ENCODE data around the gene CEP112. TPM values are rescaled to one million over a fixed set of nuclear protein-coding genes. Genes with fewer than 3 reads are reported as not detected.

Gene CEP112
- total and polyA plus RNA-seq, 2 of the 8 experiments (the other 6 are each of a cell fraction or from before 2014, with no cell fraction given), result 0.62 to 3.1 TPM

DNA sequence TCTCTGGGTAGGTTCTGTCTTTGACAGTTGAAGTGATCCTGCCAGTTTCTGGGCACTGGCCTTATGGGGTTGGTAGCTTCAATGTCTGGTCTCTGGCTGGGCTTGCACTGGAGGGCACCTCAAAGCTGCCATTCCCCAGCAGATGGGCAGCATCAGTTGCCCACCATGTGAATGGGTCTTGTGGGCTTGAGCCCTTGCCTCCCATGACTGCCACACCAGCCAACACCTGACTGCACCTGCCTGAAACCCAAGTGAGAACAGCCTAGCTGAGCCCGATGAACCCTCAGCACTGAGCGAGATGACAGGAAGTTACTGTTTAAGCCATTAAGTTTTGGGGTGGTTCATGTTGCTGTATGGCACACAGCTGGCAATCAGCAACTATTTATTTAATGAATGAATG lies 561.4 kb downstream of the CEP112 start:
- Histone ChIP-seq H3K4ac (replicated peaks; ENCODE audit: insufficient read length, low read depth, low read length) (no peak overlapping the region), H3K4me1 (replicated peaks in 1 of 4; ENCODE audit: control insufficient read depth in 3 of 4, insufficient read depth in 4 of 4, low read length in 3 of 4) (peaks cover 0 to 7% (median 2%) of the 10 kb centered on the region in 4 experiments; a peak in 3 of 7 replicates), H3K23me2 (ENCODE audit: low read depth, low read length) (no peaks in the 10 kb centered on the region), H4K5ac (ENCODE audit: insufficient read length, low read depth, low read length) (no peak overlapping the region), H3K4me3 (ENCODE audit: extremely low read depth in 1 of 4, insufficient read depth in 2 of 4, low read depth in 3 of 4, low read length in 4 of 4) (no peak overlapping the region), H2BK5ac (ENCODE audit: low read depth, low read length) (peak overlapping the region; percentile 30; the same call in 1 of the 2 replicates), H3K79me1 (ENCODE audit: low read depth, low read length) (no peaks in the 10 kb centered on the region), H2AFZ (ENCODE audit: low read length) (no peak overlapping the region), H3K4me2 (ENCODE audit: insufficient read depth in 1 of 2, low read depth in 2 of 2, low read length in 2 of 2) (no peak overlapping the region), H3K9me3 (ENCODE audit: insufficient read depth in 2 of 2, low read depth in 1 of 2, low read length in 1 of 2) (no peaks in the 10 kb centered on the region), H3K18ac (ENCODE audit: extremely low read depth, low read length) (no peak overlapping the region), H2BK120ac (replicated peaks; ENCODE audit: low read depth, low read length) (no peak overlapping the region), H3K23ac (ENCODE audit: insufficient read length) (no peak overlapping the region), H2AK5ac (ENCODE audit: low read depth, low read length) (peak overlapping the region; percentile 91; the same call in 1 of the 2 replicates), H4K91ac (replicated peaks; ENCODE audit: insufficient read length, low read length) (peak overlapping the region; percentile 3), H2BK15ac (ENCODE audit: low read length) (0 out of 2 replicates have a peak overlapping the region, but pooled peaks have one; percentile 75), H2BK12ac (ENCODE audit: low read depth, low read length) (0 out of 2 replicates have a peak overlapping the region, but pooled peaks have one; percentile 50), H3K9ac (replicated peaks in 1 of 4; ENCODE audit: extremely low read depth in 1 of 4, low read depth in 3 of 4, low read length in 3 of 4) (no peak overlapping the region), H3K14ac (ENCODE audit: insufficient read length) (no peak overlapping the region), H3K56ac (replicated peaks; ENCODE audit: insufficient read length, low read depth, low read length) (no peak overlapping the region), H3K27ac (ENCODE audit: low read depth, low read length) (no peak overlapping the region), H3K79me2 (ENCODE audit: control insufficient read depth in 1 of 2, insufficient read depth in 2 of 2, low read length in 2 of 2) (no peaks in the 10 kb centered on the region), H2BK20ac (ENCODE audit: low read length) (peak overlapping the region; percentile 99), H3K27me3 (replicated peaks in 1 of 4; ENCODE audit: control insufficient read depth in 3 of 4, extremely low read depth in 1 of 4, insufficient read depth in 3 of 4, low read length in 3 of 4) (no peaks in the 10 kb centered on the region), H3K36me3 (ENCODE audit: control insufficient read depth in 2 of 4, insufficient read depth in 4 of 4, low read length in 3 of 4) (no peaks in the 10 kb centered on the region), H4K20me1 (replicated peaks in 1 of 2; ENCODE audit: control insufficient read depth in 1 of 2, insufficient read depth in 2 of 2, low read length in 2 of 2) (no peaks in the 10 kb centered on the region), H4K8ac (ENCODE audit: extremely low read depth, insufficient read depth, low read length) (no peak overlapping the region)
- 100% methylated on average over 2 of the region's 2 CpGs; no CpG with 5 or more reads in 1 of the 2 experiments for WGBS, 2 experiments (ENCODE audit: extremely low coverage in 1 of 2, insufficient coverage in 1 of 2, insufficient read length in 1 of 2, insufficient replicate concordance in 2 of 2, low coverage in 1 of 2, low lambda C conversion rate in 2 of 2, missing lambda C conversion rate in 1 of 2)
- TF ChIP-seq, protein P1, sequence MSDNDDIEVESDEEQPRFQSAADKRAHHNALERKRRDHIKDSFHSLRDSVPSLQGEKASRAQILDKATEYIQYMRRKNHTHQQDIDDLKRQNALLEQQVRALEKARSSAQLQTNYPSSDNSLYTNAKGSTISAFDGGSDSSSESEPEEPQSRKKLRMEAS (IDR thresholded peaks at IDR 0.05), result no peak
- TF ChIP-seq ATF3 (IDR thresholded peaks at IDR 0.05; ENCODE audit: insufficient read depth, low read depth, low read length), result no peak
- TF ChIP-seq USF2 (IDR thresholded peaks at IDR 0.05; ENCODE audit: low read length), result no peak
- TF ChIP-seq CREB1 (IDR thresholded peaks at IDR 0.05), result no peak
- no peak for TF ChIP-seq TAF7 (optimal IDR thresholded peaks at IDR 0.05; ENCODE audit: borderline replicate concordance, low read depth, low read length)
- TF ChIP-seq HDAC6 (IDR thresholded peaks at IDR 0.05; ENCODE audit: low read depth, low read length), result no peak
- no peak for TF ChIP-seq BRCA1 (IDR thresholded peaks at IDR 0.05; ENCODE audit: low read depth, low read length)
- no peak for TF ChIP-seq TCF12 (IDR thresholded peaks at IDR 0.05; ENCODE audit: low read depth, low read length)
- TF ChIP-seq EGR1 (IDR thresholded peaks at IDR 0.05; ENCODE audit: borderline replicate concordance, low read depth, low read length), result no peak
- DNase-seq (ENCODE audit: low read depth in 1 of 2, low spot score in 2 of 2), result no peak
- CTCF ChIA-PET (ENCODE audit: partially characterized antibody), result interaction anchor here (1.3 to 1.6 kb wide), 2 partner anchors 9 to 43 kb away, joined by 3 to 4 read pairs; no protein-coding TSS in a partner anchor
- POLR2A ChIA-PET (ENCODE audit: partially characterized antibody), result interaction anchor here (2.3 kb wide), 1 partner anchor 58 kb away, joined by 5 read pairs; no protein-coding TSS in a partner anchor
- no peak for FAIRE-seq

Measured in H1 (cell line).